Mesenchymal stem cell (in vitro differentiated cells and primary cell): ENCODE results near the gene MBLAC2. TPM values are rescaled to one million over a fixed set of nuclear protein-coding genes. Genes with fewer than 3 reads are reported as not detected.
A peak's percentile ranks its signal among the peaks of the same experiment; 100 is the strongest.

ENCODE experiments used
- DNase-seq: peaks from one replicate; pipeline ENCODE4 v3.0.0-alpha.2; 2013
- H2AFZ ChIP-seq: one replicate; pipeline ENCODE4 v1.6.1; 2013; ENCODE audit warnings: low read depth, mild to moderate bottlenecking, control low read depth, inconsistent platforms, low read length, moderate library complexity
- H2AK5ac ChIP-seq: 2 replicates; pipeline ENCODE4 v1.6.1; 2013; ENCODE audit warnings: low read length, moderate library complexity, mild to moderate bottlenecking, inconsistent platforms; ENCODE audit not compliant: severe bottlenecking
- H2BK120ac ChIP-seq: one replicate; pipeline ENCODE4 v1.6.1; 2013; ENCODE audit warnings: low read depth, mild to moderate bottlenecking, inconsistent platforms, low read length, moderate library complexity
- H2BK12ac ChIP-seq, 2 experiments: one replicate each; pipeline ENCODE4 v1.6.1; 2013; ENCODE audit warnings: inconsistent platforms in 2 of 2, low read length in 2 of 2, mild to moderate bottlenecking in 2 of 2, moderate library complexity in 2 of 2, control low read depth in 1 of 2
- H2BK15ac ChIP-seq: one replicate; pipeline ENCODE4 v1.6.1; 2013; ENCODE audit warnings: mild to moderate bottlenecking, low read depth, inconsistent platforms; ENCODE audit not compliant: poor library complexity, severe bottlenecking
- H2BK5ac ChIP-seq: 2 replicates; pipeline ENCODE4 v1.6.1; 2013; ENCODE audit warnings: low read depth, mild to moderate bottlenecking, low read length, control low read depth, inconsistent platforms; ENCODE audit not compliant: poor library complexity, severe bottlenecking
- H3K14ac ChIP-seq, 2 experiments: one replicate each; pipeline ENCODE4 v1.6.1; 2013; ENCODE audit warnings: inconsistent platforms in 2 of 2, low read length in 2 of 2, control low read depth in 1 of 2, mild to moderate bottlenecking in 1 of 2, moderate library complexity in 1 of 2
- H3K18ac ChIP-seq, 2 experiments: one replicate each; pipeline ENCODE4 v1.6.1; 2013; ENCODE audit warnings: inconsistent platforms in 2 of 2, low read length in 2 of 2, control low read depth in 1 of 2, low read depth in 1 of 2, mild to moderate bottlenecking in 1 of 2
- H3K23ac ChIP-seq, 2 experiments: one replicate each; pipeline ENCODE4 v1.6.1; 2013; ENCODE audit warnings: inconsistent platforms in 2 of 2, low read length in 2 of 2, mild to moderate bottlenecking in 2 of 2, moderate library complexity in 2 of 2, control low read depth in 1 of 2
- H3K27ac ChIP-seq: 2 replicates; pipeline ENCODE4 v1.5.1; 2013; ENCODE audit warnings: mild to moderate bottlenecking, moderate library complexity, low read length, control low read depth, inconsistent platforms; ENCODE audit not compliant: poor library complexity, severe bottlenecking
- H3K27me3 ChIP-seq, 2 experiments: 2 replicates each; pipeline versions ENCODE4 v1.6.1 to v1.7.0; 2013; ENCODE audit warnings: low read length in 2 of 2, mild to moderate bottlenecking in 2 of 2, moderate library complexity in 2 of 2, control low read depth in 1 of 2, inconsistent platforms in 1 of 2; ENCODE audit not compliant: control insufficient read depth in 1 of 2, insufficient read depth in 1 of 2
- H3K36me3 ChIP-seq, 2 experiments: 2 replicates each; pipeline versions ENCODE4 v1.6.1 to v1.7.0; 2013; ENCODE audit warnings: low read length in 2 of 2, control low read depth in 1 of 2, inconsistent platforms in 1 of 2, low read depth in 1 of 2, mild to moderate bottlenecking in 1 of 2; ENCODE audit not compliant: insufficient read depth in 2 of 2, control insufficient read depth in 1 of 2
- H3K4ac ChIP-seq, 2 experiments: one replicate each; pipeline ENCODE4 v1.6.1; 2013; ENCODE audit warnings: inconsistent platforms in 2 of 2, low read length in 2 of 2, mild to moderate bottlenecking in 2 of 2, moderate library complexity in 2 of 2, control low read depth in 1 of 2, low read depth in 1 of 2
- H3K4me1 ChIP-seq: 2 replicates; pipeline ENCODE4 v1.6.1; 2013; ENCODE audit warnings: low read depth, low read length, control low read depth; ENCODE audit not compliant: control insufficient read depth, insufficient read depth
- H3K4me2 ChIP-seq: 2 replicates; pipeline ENCODE4 v1.6.1; 2013; ENCODE audit warnings: low read length, mild to moderate bottlenecking, inconsistent platforms; ENCODE audit not compliant: poor library complexity, severe bottlenecking
- H3K4me3 ChIP-seq, 2 experiments: 2 replicates each; pipeline versions ENCODE4 v1.5.1 to v1.7.0; 2013; ENCODE audit warnings: low read length in 2 of 2, mild to moderate bottlenecking in 2 of 2, control low read depth in 1 of 2, low read depth in 1 of 2; ENCODE audit not compliant: insufficient read depth in 1 of 2
- H3K79me1 ChIP-seq: replicated peaks from 2 replicates; pipeline ENCODE4 v1.6.1; 2013; ENCODE audit warnings: mild to moderate bottlenecking, control low read depth, low read length, inconsistent platforms; ENCODE audit not compliant: poor library complexity, severe bottlenecking
- H3K9ac ChIP-seq: 2 replicates; pipeline ENCODE4 v1.7.0; 2013; ENCODE audit warnings: mild to moderate bottlenecking, low read length, moderate library complexity
- H3K9me3 ChIP-seq: 2 replicates; pipeline ENCODE4 v1.7.0; 2013; ENCODE audit warnings: mild to moderate bottlenecking, low read length; ENCODE audit not compliant: control insufficient read depth
- H4K8ac ChIP-seq: one replicate; pipeline ENCODE4 v1.6.1; 2013; ENCODE audit warnings: inconsistent platforms, mild to moderate bottlenecking, low read length, moderate library complexity
- H4K91ac ChIP-seq: one replicate; pipeline ENCODE4 v1.6.1; 2013; ENCODE audit warnings: mild to moderate bottlenecking, low read length, inconsistent platforms
- WGBS: methylation state at CpG from one replicate; pipeline ENCODE4 v1.1.7; 2013; ENCODE audit warnings: mixed read lengths; 5-methylcytosine and 5-hydroxymethylcytosine counted together
- polyA plus RNA-seq, 2 experiments: library from polyadenylated mRNA; stranded (reverse); fragments of 200-250 nt; gene quantifications; one replicate each; pipeline ENCODE4 v1.2.3, GENCODE V29; 2013

Gene MBLAC2
- 3.5 TPM for polyA plus RNA-seq (2013, experiment 1 of 2)
- polyA plus RNA-seq (2013, experiment 2 of 2) = 3.6 TPM

DNA sequence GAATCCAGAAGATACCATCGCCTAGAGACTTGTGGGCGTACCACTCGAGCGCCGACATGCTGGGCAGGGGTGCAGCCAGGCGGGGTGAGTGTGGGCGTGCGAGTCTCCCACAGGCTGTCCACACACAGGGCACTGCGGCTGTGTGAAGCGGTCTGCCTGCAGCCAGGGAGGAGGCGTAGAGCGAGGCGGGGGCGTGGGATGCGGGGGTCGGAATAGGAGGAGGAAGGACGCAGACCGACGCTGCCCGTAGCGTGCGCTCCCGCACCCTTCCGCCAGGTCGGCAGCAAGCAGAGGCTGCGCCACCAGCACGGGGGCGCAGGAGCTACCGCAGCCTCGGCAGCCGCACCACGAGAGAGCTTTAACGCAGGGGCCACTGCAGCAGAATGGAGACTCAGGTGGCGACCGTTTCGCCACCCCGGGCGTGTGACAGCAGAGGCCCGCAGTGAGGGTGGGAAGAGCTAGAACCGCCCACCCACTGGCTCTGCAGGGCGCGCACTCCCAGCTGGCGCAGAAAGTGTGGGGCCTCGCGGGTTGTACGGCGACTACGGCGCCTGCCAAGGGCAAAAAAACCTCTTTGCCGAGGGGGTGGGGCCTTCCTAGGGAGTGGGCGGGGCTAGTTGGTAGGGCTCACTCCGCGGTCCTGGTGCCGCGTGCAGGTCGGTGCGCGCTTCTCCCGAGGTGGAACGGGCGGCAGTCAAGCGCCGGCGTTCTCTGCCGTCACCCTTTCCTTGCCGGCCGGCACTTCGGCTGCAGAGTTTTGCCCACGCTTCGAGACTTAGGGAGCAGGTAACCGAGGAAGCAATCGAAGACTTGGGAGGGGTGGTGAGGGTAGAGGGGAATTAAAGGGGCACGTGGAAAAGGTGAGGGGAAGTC lies at the start of gene MBLAC2, which contains the start of gene POLR3G:
MBLAC2 (minus strand) TSS at position 537 of the 873 bp plus-strand sequence; CDS start at position 58, 479 bp downstream.
POLR3G (plus strand) TSS at position 630 of the 873 bp plus-strand sequence. CDS start 10,704 bp downstream, outside the sequence.
- peak within 1 kb of the TSS; percentile 3 to 47 for H3K4ac ChIP-seq
- peaks cover 22% of the 10 kb centered on the region for H3K79me1 ChIP-seq
- H3K36me3 ChIP-seq = no peaks in the 10 kb centered on the region
- H2BK120ac ChIP-seq = no peak within 1 kb of the TSS
- no peaks in the 10 kb centered on the region for H3K9me3 ChIP-seq
- peaks cover 9% of the 10 kb centered on the region for H3K4me1 ChIP-seq
- H2AK5ac ChIP-seq = no peak within 1 kb of the TSS
- under 1% methylated on average over 73 of the region's 73 CpGs for WGBS
- H4K8ac ChIP-seq = peak within 1 kb of the TSS; percentile 77
- peak within 1 kb of the TSS; percentile 77 for H3K27ac ChIP-seq
- H3K23ac ChIP-seq = peak within 1 kb of the TSS in 1 of 2 experiments; percentile 48
- peak; percentile 92 for DNase-seq
- H2BK15ac ChIP-seq = no peak within 1 kb of the TSS
- H3K27me3 ChIP-seq = no peaks in the 10 kb centered on the region
- peak within 1 kb of the TSS; percentile 88 for H4K91ac ChIP-seq
- H3K9ac ChIP-seq = peak within 1 kb of the TSS; percentile 87
- H3K18ac ChIP-seq = peak within 1 kb of the TSS; percentile 67 to 93
- H2BK5ac ChIP-seq = peak within 1 kb of the TSS; percentile 21
- peak within 1 kb of the TSS in 1 of 2 experiments; percentile 37 for H2BK12ac ChIP-seq
- peak within 1 kb of the TSS; percentile 92 for H2AFZ ChIP-seq
- H3K4me3 ChIP-seq = peak within 1 kb of the TSS; percentile 90 to 97
- peak within 1 kb of the TSS; percentile 85 for H3K4me2 ChIP-seq
- H3K14ac ChIP-seq = peak within 1 kb of the TSS in 1 of 2 experiments; percentile 92

DNA sequence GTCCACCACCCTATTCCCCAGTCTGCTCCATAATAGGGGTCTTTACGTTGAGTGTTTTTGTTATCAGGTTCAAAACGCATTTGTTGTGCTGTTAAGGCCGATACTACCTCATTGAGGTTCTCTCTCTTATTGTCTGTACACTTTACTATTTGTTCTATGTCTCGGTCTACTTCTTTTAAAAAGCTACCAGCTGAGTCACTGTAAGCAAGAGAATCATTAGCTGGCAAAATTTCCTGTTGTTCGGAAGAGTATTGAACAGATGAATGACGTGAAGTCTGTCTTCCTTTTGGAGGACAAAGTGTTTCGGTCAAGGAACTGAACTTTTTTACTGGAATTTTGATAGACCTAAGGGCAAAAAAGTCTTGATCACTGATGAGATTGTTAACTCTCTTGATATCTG lies 44.5 kb upstream of the MBLAC2 start:
- no peak overlapping the region for H2BK15ac ChIP-seq
- 98% methylated on average over 7 of the region's 7 CpGs for WGBS
- no peak overlapping the region for H2AFZ ChIP-seq
- no peak overlapping the region for H3K4me3 ChIP-seq
- no peaks in the 10 kb centered on the region for H3K9me3 ChIP-seq
- peaks cover 6 to 67% of the 10 kb centered on the region in 2 experiments for H3K36me3 ChIP-seq
- H3K4ac ChIP-seq = no peak overlapping the region
- no peak overlapping the region for H2BK5ac ChIP-seq
- H3K18ac ChIP-seq = no peak overlapping the region
- H3K9ac ChIP-seq = no peak overlapping the region
- no peak overlapping the region for H4K8ac ChIP-seq
- H4K91ac ChIP-seq = no peak overlapping the region
- DNase-seq = no peak
- no peak overlapping the region for H3K23ac ChIP-seq
- H3K14ac ChIP-seq = no peak overlapping the region
- no peak overlapping the region for H2BK12ac ChIP-seq
- H3K79me1 ChIP-seq = peaks cover 8% of the 10 kb centered on the region
- peak overlapping the region; percentile 74 for H3K27ac ChIP-seq
- no peaks in the 10 kb centered on the region for H3K27me3 ChIP-seq
- no peak overlapping the region for H3K4me2 ChIP-seq
- peaks cover 2% of the 10 kb centered on the region for H3K4me1 ChIP-seq
- no peak overlapping the region for H2BK120ac ChIP-seq
- no peak overlapping the region for H2AK5ac ChIP-seq

DNA sequence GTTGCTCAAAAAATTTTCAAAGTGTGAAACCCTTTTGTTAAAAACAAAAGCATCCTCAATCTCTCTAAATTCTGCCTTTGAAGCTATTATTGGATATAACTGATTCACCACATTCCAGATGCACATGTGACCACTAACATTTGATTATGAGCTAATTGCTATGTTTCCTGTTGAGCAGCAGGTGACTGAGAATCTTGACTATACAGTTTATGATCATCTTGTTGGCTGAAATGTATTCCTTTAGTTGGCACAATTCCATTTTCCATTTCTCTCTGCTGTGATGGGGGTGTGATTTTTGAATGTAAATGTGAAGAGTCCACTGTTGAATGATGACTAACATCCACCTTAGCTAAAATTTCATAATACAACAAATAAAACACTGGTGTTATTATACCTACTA lies 44.1 kb upstream of the MBLAC2 start:
- Histone ChIP-seq H4K8ac (no peak overlapping the region), H2AK5ac (no peak overlapping the region), H2BK5ac (no peak overlapping the region), H3K9ac (no peak overlapping the region), H4K91ac (no peak overlapping the region), H3K23ac (no peak overlapping the region), H3K4me1 (peaks cover 2% of the 10 kb centered on the region), H3K27ac (peak overlapping the region; percentile 74), H3K27me3 (no peaks in the 10 kb centered on the region), H3K4me3 (no peak overlapping the region), H2BK15ac (no peak overlapping the region), H3K14ac (no peak overlapping the region), H3K79me1 (peaks cover 8% of the 10 kb centered on the region), H3K18ac (no peak overlapping the region), H3K36me3 (peaks cover 6 to 63% of the 10 kb centered on the region in 2 experiments), H2AFZ (no peak overlapping the region), H3K4ac (no peak overlapping the region), H2BK120ac (no peak overlapping the region), H3K9me3 (no peaks in the 10 kb centered on the region), H2BK12ac (no peak overlapping the region), H3K4me2 (no peak overlapping the region)
- no peak for DNase-seq

- H3K9me3 ChIP-seq = no peaks in the 10 kb centered on the region
- H3K79me1 ChIP-seq = peaks cover 1% of the 10 kb centered on the region
- no peak overlapping the region for H2BK12ac ChIP-seq
- H3K27ac ChIP-seq = no peak overlapping the region
- no peak overlapping the region for H4K91ac ChIP-seq
- H3K27me3 ChIP-seq = no peaks in the 10 kb centered on the region
- DNase-seq = no peak
- H3K9ac ChIP-seq = no peak overlapping the region
- H3K18ac ChIP-seq = no peak overlapping the region
- H2BK5ac ChIP-seq = no peak overlapping the region
- no peak overlapping the region for H4K8ac ChIP-seq
- H3K4me2 ChIP-seq = no peak overlapping the region
- H2AK5ac ChIP-seq = no peak overlapping the region
- peaks cover 2 to 28% of the 10 kb centered on the region in 2 experiments for H3K36me3 ChIP-seq
- peaks cover 2% of the 10 kb centered on the region for H3K4me1 ChIP-seq
- WGBS = no CpG with 5 or more reads among the region's 3 CpGs
- no peak overlapping the region for H3K14ac ChIP-seq
- no peak overlapping the region for H3K4me3 ChIP-seq
- no peak overlapping the region for H2AFZ ChIP-seq
- no peak overlapping the region for H3K23ac ChIP-seq
- no peak overlapping the region for H2BK15ac ChIP-seq
- H3K4ac ChIP-seq = no peak overlapping the region
- no peak overlapping the region for H2BK120ac ChIP-seq
These were observed 39.9 kb upstream of the MBLAC2 start for GRCh38 chr5:90514520-90514919.
